Measurements from ENCODE around the gene NEUROD6. TPM values are rescaled to one million over a fixed set of nuclear protein-coding genes. Genes with fewer than 3 reads are reported as not detected.

NEUROD6 gene
- polyA plus RNA-seq: under 1 TPM in 1 of 2 donors, not detected in 1; 0.01 TPM

GRCh38 chr7:31340603-31341002, at the start of gene NEUROD6:
TSS of gene NEUROD6 (minus strand) at chr7:31340726. CDS start at chr7:31339268, 1,458 bp downstream.
- 75 to 76% methylated on average over 6 of the region's 6 CpGs for WGBS, 2 donors
- no peak within 1 kb of the TSS for H3K4me3 ChIP-seq (ENCODE audit: low read depth in 1 of 2, low read length in 2 of 2)
- H3K27ac ChIP-seq (ENCODE audit: low read depth in 2 of 2, low read length in 1 of 2): no peak within 1 kb of the TSS
- H3K36me3 ChIP-seq (ENCODE audit: control insufficient read depth in 2 of 2, insufficient read depth in 2 of 2, low read length in 1 of 2): no peaks in the 10 kb centered on the region
- H3K4me1 ChIP-seq (ENCODE audit: control insufficient read depth in 2 of 2, insufficient read depth in 2 of 2, low read length in 1 of 2): peaks cover 2 to 5% of the 10 kb centered on the region in 2 donors
- H3K27me3 ChIP-seq (ENCODE audit: control insufficient read depth in 1 of 2, insufficient read depth in 2 of 2, low read length in 2 of 2): peaks cover 0 to 2% of the 10 kb centered on the region in 2 donors
- no peaks in the 10 kb centered on the region for H3K9me3 ChIP-seq (ENCODE audit: control insufficient read depth in 2 of 2, insufficient read depth in 1 of 2, low read depth in 1 of 2, low read length in 1 of 2)

GRCh38 chr7:31384466-31384865, 43.9 kb upstream of the NEUROD6 start:
- no peak overlapping the region for H3K27ac ChIP-seq (ENCODE audit: low read depth in 2 of 2, low read length in 1 of 2)
- no peaks in the 10 kb centered on the region for H3K36me3 ChIP-seq (ENCODE audit: control insufficient read depth in 2 of 2, insufficient read depth in 2 of 2, low read length in 1 of 2)
- no peaks in the 10 kb centered on the region for H3K9me3 ChIP-seq (ENCODE audit: control insufficient read depth in 2 of 2, insufficient read depth in 1 of 2, low read depth in 1 of 2, low read length in 1 of 2)
- H3K27me3 ChIP-seq (ENCODE audit: control insufficient read depth in 1 of 2, insufficient read depth in 2 of 2, low read length in 2 of 2): no peaks in the 10 kb centered on the region
- WGBS, 2 donors: 51 to 56% methylated on average over 4 of the region's 4 CpGs
- no peaks in the 10 kb centered on the region for H3K4me1 ChIP-seq (ENCODE audit: control insufficient read depth in 2 of 2, insufficient read depth in 2 of 2, low read length in 1 of 2)
- no peak overlapping the region for H3K4me3 ChIP-seq (ENCODE audit: low read depth in 1 of 2, low read length in 2 of 2)

GRCh38 chr7:31382722-31383121, 42.2 kb upstream of the NEUROD6 start:
- Histone ChIP-seq H3K4me3 (ENCODE audit: low read depth in 1 of 2, low read length in 2 of 2) (no peak overlapping the region), H3K9me3 (ENCODE audit: control insufficient read depth in 2 of 2, insufficient read depth in 1 of 2, low read depth in 1 of 2, low read length in 1 of 2) (no peaks in the 10 kb centered on the region), H3K36me3 (ENCODE audit: control insufficient read depth in 2 of 2, insufficient read depth in 2 of 2, low read length in 1 of 2) (no peaks in the 10 kb centered on the region), H3K4me1 (ENCODE audit: control insufficient read depth in 2 of 2, insufficient read depth in 2 of 2, low read length in 1 of 2) (no peaks in the 10 kb centered on the region), H3K27ac (ENCODE audit: low read depth in 2 of 2, low read length in 1 of 2) (no peak overlapping the region), H3K27me3 (ENCODE audit: control insufficient read depth in 1 of 2, insufficient read depth in 2 of 2, low read length in 2 of 2) (no peaks in the 10 kb centered on the region)
- WGBS, 2 donors: 52 to 63% methylated on average over 2 of the region's 2 CpGs

GRCh38 chr7:31373337-31374289, 33.1 kb upstream of the NEUROD6 start:
- Histone ChIP-seq H3K4me3 (ENCODE audit: low read depth in 1 of 2, low read length in 2 of 2) (no peak overlapping the region), H3K27me3 (ENCODE audit: control insufficient read depth in 1 of 2, insufficient read depth in 2 of 2, low read length in 2 of 2) (no peaks in the 10 kb centered on the region), H3K4me1 (ENCODE audit: control insufficient read depth in 2 of 2, insufficient read depth in 2 of 2, low read length in 1 of 2) (no peaks in the 10 kb centered on the region), H3K36me3 (ENCODE audit: control insufficient read depth in 2 of 2, insufficient read depth in 2 of 2, low read length in 1 of 2) (no peaks in the 10 kb centered on the region), H3K27ac (ENCODE audit: low read depth in 2 of 2, low read length in 1 of 2) (no peak overlapping the region), H3K9me3 (ENCODE audit: control insufficient read depth in 2 of 2, insufficient read depth in 1 of 2, low read depth in 1 of 2, low read length in 1 of 2) (no peaks in the 10 kb centered on the region)
- 71 to 73% methylated on average over 12 of the region's 12 CpGs for WGBS, 2 donors

- Histone ChIP-seq H3K9me3 (ENCODE audit: control insufficient read depth in 2 of 2, insufficient read depth in 1 of 2, low read depth in 1 of 2, low read length in 1 of 2) (no peaks in the 10 kb centered on the region), H3K36me3 (ENCODE audit: control insufficient read depth in 2 of 2, insufficient read depth in 2 of 2, low read length in 1 of 2) (no peaks in the 10 kb centered on the region), H3K27ac (ENCODE audit: low read depth in 2 of 2, low read length in 1 of 2) (no peak overlapping the region), H3K27me3 (ENCODE audit: control insufficient read depth in 1 of 2, insufficient read depth in 2 of 2, low read length in 2 of 2) (no peaks in the 10 kb centered on the region), H3K4me3 (ENCODE audit: low read depth in 1 of 2, low read length in 2 of 2) (no peak overlapping the region), H3K4me1 (ENCODE audit: control insufficient read depth in 2 of 2, insufficient read depth in 2 of 2, low read length in 1 of 2) (no peaks in the 10 kb centered on the region)
- 62 to 63% methylated on average over 11 of the region's 11 CpGs for WGBS, 2 donors
Observed at GRCh38 chr7:31372231-31372959, 31.9 kb upstream of the NEUROD6 start.

- Histone ChIP-seq H3K27me3 (ENCODE audit: control insufficient read depth in 1 of 2, insufficient read depth in 2 of 2, low read length in 2 of 2) (no peaks in the 10 kb centered on the region), H3K9me3 (ENCODE audit: control insufficient read depth in 2 of 2, insufficient read depth in 1 of 2, low read depth in 1 of 2, low read length in 1 of 2) (no peaks in the 10 kb centered on the region), H3K4me1 (ENCODE audit: control insufficient read depth in 2 of 2, insufficient read depth in 2 of 2, low read length in 1 of 2) (no peaks in the 10 kb centered on the region), H3K4me3 (ENCODE audit: low read depth in 1 of 2, low read length in 2 of 2) (no peak overlapping the region), H3K27ac (ENCODE audit: low read depth in 2 of 2, low read length in 1 of 2) (no peak overlapping the region), H3K36me3 (ENCODE audit: control insufficient read depth in 2 of 2, insufficient read depth in 2 of 2, low read length in 1 of 2) (no peaks in the 10 kb centered on the region)
- 44 to 61% methylated on average over 2 of the region's 2 CpGs for WGBS, 2 donors
Observed at GRCh38 chr7:31371621-31372020, 31.1 kb upstream of the NEUROD6 start.

- Histone ChIP-seq H3K9me3 (ENCODE audit: control insufficient read depth in 2 of 2, insufficient read depth in 1 of 2, low read depth in 1 of 2, low read length in 1 of 2) (no peaks in the 10 kb centered on the region), H3K4me1 (ENCODE audit: control insufficient read depth in 2 of 2, insufficient read depth in 2 of 2, low read length in 1 of 2) (no peaks in the 10 kb centered on the region), H3K4me3 (ENCODE audit: low read depth in 1 of 2, low read length in 2 of 2) (no peak overlapping the region), H3K36me3 (ENCODE audit: control insufficient read depth in 2 of 2, insufficient read depth in 2 of 2, low read length in 1 of 2) (no peaks in the 10 kb centered on the region), H3K27me3 (ENCODE audit: control insufficient read depth in 1 of 2, insufficient read depth in 2 of 2, low read length in 2 of 2) (no peaks in the 10 kb centered on the region), H3K27ac (ENCODE audit: low read depth in 2 of 2, low read length in 1 of 2) (no peak overlapping the region)
- WGBS, 2 donors: 40 to 55% methylated on average over 3 of the region's 3 CpGs
Observed at GRCh38 chr7:31370609-31371008, 30.1 kb upstream of the NEUROD6 start.

- Histone ChIP-seq H3K4me3 (ENCODE audit: low read depth in 1 of 2, low read length in 2 of 2) (no peak overlapping the region), H3K36me3 (ENCODE audit: control insufficient read depth in 2 of 2, insufficient read depth in 2 of 2, low read length in 1 of 2) (no peaks in the 10 kb centered on the region), H3K27ac (ENCODE audit: low read depth in 2 of 2, low read length in 1 of 2) (no peak overlapping the region), H3K27me3 (ENCODE audit: control insufficient read depth in 1 of 2, insufficient read depth in 2 of 2, low read length in 2 of 2) (no peaks in the 10 kb centered on the region), H3K9me3 (ENCODE audit: control insufficient read depth in 2 of 2, insufficient read depth in 1 of 2, low read depth in 1 of 2, low read length in 1 of 2) (no peaks in the 10 kb centered on the region), H3K4me1 (ENCODE audit: control insufficient read depth in 2 of 2, insufficient read depth in 2 of 2, low read length in 1 of 2) (no peaks in the 10 kb centered on the region)
- 85 to 88% methylated on average over 10 of the region's 10 CpGs for WGBS, 2 donors
Observed at GRCh38 chr7:31368620-31369019, 28.1 kb upstream of the NEUROD6 start.

- WGBS, 2 donors: 64 to 70% methylated on average over 3 of the region's 3 CpGs
- H3K4me1 ChIP-seq (ENCODE audit: control insufficient read depth in 2 of 2, insufficient read depth in 2 of 2, low read length in 1 of 2): no peaks in the 10 kb centered on the region
- no peak overlapping the region for H3K27ac ChIP-seq (ENCODE audit: low read depth in 2 of 2, low read length in 1 of 2)
- H3K27me3 ChIP-seq (ENCODE audit: control insufficient read depth in 1 of 2, insufficient read depth in 2 of 2, low read length in 2 of 2): no peaks in the 10 kb centered on the region
- H3K4me3 ChIP-seq (ENCODE audit: low read depth in 1 of 2, low read length in 2 of 2): no peak overlapping the region
- no peaks in the 10 kb centered on the region for H3K9me3 ChIP-seq (ENCODE audit: control insufficient read depth in 2 of 2, insufficient read depth in 1 of 2, low read depth in 1 of 2, low read length in 1 of 2)
- H3K36me3 ChIP-seq (ENCODE audit: control insufficient read depth in 2 of 2, insufficient read depth in 2 of 2, low read length in 1 of 2): no peaks in the 10 kb centered on the region
Observed at GRCh38 chr7:31363496-31363895, 23.0 kb upstream of the NEUROD6 start.
